HG02588 (cell line): ENCODE results near the gene CCDC122.

Experiments
- ATAC-seq: cut with Tn5 transposase; IDR thresholded peaks from one replicate; pipeline ENCODE4 v1.9.1; 2021; ENCODE audit warnings: mild to moderate bottlenecking, moderate library complexity; ENCODE audit not compliant: unreplicated experiment

CCDC122 gene

DNA sequence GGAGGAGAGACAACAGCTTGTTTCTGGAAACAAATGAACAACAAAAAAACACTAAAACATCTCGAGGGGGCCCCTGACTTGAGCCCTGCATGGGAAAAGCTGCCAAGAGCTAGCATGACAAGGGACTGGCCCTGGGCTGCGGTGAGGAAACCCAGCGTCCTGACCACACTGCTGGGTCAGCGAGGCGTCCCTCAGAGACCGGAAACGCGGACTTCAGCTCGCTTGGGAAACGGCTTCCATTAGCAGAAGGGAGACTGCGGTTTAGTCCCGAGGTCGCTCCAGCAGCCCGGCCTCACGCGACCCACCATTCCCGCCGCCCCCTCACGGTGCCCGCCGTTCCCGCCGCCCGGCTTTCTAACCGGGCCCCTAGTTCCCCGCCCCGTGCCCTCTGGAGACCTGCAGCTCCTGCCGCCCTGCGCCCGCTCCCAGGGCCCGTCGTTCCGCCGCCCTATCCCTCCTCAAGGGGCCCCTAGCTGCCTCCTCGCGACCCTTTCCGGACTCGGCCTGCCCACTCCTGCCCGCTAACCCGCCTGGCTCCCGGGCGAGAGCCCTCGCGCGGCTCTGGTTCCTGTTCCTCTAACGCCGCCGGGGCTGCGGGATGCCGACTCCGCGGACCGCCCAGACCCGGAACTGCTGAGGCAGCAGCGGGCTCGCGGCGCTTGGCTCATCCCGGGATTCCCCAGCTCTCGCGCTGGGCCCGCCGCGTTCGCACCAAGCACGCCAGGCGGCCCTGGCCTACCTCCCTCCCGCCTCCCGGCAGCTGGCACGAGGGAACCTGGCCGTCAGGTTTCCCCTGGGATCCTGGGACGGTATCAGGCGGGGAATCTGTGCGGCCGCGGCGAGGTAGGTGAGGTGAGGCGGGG, at the start of gene CCDC122:
CCDC122 (minus strand) TSS at position 849 of the 863 bp plus-strand sequence. CDS start 10,364 bp downstream, outside the sequence.
- ATAC-seq: peak; percentile 77

- peak; percentile 87 for ATAC-seq
These were observed 45.2 kb upstream of the CCDC122 start for GRCh38 chr13:43924549-43925245.

GRCh38 chr13:43920965-43921674, 41.6 kb upstream of the CCDC122 start:
- ATAC-seq: no peak

GRCh38 chr13:43918636-43919035, 39.1 kb upstream of the CCDC122 start:
- ATAC-seq: no peak

GRCh38 chr13:43916828-43917227, 37.3 kb upstream of the CCDC122 start:
- no peak for ATAC-seq

GRCh38 chr13:43915451-43915850, 35.9 kb upstream of the CCDC122 start:
- ATAC-seq: no peak

DNA sequence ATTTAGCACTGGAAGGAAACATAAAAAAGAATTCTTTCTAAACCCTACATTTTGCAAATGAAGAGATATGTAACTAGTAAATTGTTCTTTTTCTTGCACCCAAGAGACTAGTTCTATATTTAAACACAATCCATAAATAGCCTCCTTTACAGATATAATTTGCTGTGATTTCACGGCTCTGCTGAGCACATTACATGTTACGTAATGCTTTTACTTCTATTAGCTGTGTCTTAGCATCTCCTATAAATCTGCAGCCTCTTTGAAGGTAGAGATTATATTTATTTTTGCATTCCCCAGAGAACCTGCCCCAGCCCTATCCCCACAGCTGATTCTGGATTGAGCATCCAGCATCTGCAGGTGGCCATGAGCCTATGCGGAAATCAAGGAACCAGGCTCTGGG, 32.3 kb upstream of the CCDC122 start:
- ATAC-seq: no peak

- ATAC-seq: no peak
These were observed 31.7 kb upstream of the CCDC122 start for GRCh38 chr13:43911278-43911677.

- ATAC-seq: no peak
These were observed 31.3 kb upstream of the CCDC122 start for GRCh38 chr13:43910856-43911255.

- no peak for ATAC-seq
These were observed 28.9 kb upstream of the CCDC122 start for GRCh38 chr13:43908156-43909126.

GRCh38 chr13:43905435-43906031, 26.0 kb upstream of the CCDC122 start:
- no peak for ATAC-seq

- no peak for ATAC-seq
These were observed 16.4 kb upstream of the CCDC122 start for GRCh38 chr13:43895940-43896339.

- ATAC-seq: no peak
These were observed 14.9 kb upstream of the CCDC122 start for GRCh38 chr13:43894438-43894837.

DNA sequence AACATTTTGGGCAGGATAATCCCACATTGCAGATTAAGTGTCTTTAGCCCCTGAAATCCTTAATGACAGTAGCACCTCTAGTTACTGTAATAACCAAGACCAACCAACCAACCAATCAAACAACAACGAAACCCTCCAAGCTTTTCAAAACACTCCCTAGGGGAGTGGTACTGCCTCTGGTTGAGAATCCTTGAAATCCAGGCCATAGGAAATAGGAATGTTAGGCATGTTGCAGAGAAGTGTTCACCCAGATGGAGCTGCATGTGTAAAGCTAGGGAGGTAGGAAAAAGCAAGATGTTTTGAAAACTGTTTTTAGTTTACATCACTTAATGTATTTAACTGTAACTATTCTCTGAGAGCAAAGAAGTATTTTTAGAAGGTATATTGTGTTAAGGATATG, 4.7 kb upstream of the CCDC122 start:
- ATAC-seq: no peak

GRCh38 chr13:43883631-43884030, 4.1 kb upstream of the CCDC122 start:
- ATAC-seq: no peak

- ATAC-seq: no peak
These were observed 2.0 kb upstream of the CCDC122 start for GRCh38 chr13:43881580-43881979.

GRCh38 chr13:43880926-43881325, 1.4 kb upstream of the CCDC122 start:
- no peak for ATAC-seq

DNA sequence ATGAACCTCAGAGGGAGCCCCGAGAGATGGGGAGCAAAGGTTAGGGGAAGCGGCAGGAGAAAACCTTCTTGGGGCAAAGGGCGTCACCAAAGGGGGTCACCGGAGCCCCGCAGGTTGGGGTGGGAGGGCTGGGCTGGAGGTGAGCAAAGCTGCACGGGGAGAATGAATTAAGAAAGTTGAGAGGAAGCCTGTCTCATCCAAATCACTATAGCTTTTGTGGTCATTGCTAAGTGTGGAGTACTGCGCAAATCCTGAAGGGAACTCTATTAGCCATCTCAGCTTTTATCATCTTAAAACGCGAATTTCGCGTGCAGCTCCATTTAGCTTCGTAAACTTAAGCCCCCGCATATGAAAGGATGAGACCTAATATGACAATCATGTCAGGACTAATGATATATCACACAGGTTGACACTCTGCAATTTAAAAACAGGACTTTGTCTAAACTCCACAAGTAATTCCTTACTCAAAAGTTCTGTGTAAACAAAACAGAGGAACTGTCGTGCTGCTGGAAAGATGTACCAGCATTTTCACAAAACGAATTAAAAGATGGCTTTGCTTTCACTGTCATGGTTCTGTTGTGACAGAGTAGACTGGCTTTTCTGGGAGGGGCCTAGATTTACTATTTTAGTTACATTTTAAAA, 795 bp upstream of the CCDC122 start:
- no peak for ATAC-seq

- peak; percentile 33 for ATAC-seq
These were observed 228 bp upstream of the CCDC122 start, which contains the start of gene LACC1 for GRCh38 chr13:43879755-43880181. Gene LACC1 (plus strand): TSS chr13:43879904. CDS start chr13:43880986, 1,082 bp downstream.
